Common myeloid progenitor, CD34-positive (primary cell): Measurements from ENCODE around the gene PBLD.

Experiments used
- CTCF ChIA-PET: fragments of 350-600 bp; sonication (Branson Sonifier 250); formaldehyde crosslinking; loops from one replicate; lab custom pipeline; 2021; ENCODE audit warnings: antibody characterized with exemption; lab: Charles Lee
- POLR2A ChIA-PET: fragments of 350-600 bp; sonication (Branson Sonifier 250); formaldehyde crosslinking; loops from one replicate; lab custom pipeline; 2021; ENCODE audit warnings: antibody characterized with exemption; lab: Charles Lee
- DNase-seq, 3 donors: peaks; one replicate each; pipeline versions ENCODE4 v3.0.0 to v3.0.0-alpha.2; 2013
- H3K27ac ChIP-seq, 2 experiments: 1 replicate in 1 of 2; 2 replicates in 1 of 2; pipeline ENCODE4 v1.7.0; 2013; ENCODE audit warnings: inconsistent platforms in 2 of 2, low read length in 2 of 2, mild to moderate bottlenecking in 2 of 2, low read depth in 1 of 2, moderate library complexity in 1 of 2; ENCODE audit not compliant: severe bottlenecking in 2 of 2, insufficient read depth in 1 of 2, poor library complexity in 1 of 2
- H3K27me3 ChIP-seq, 5 experiments: replicated peaks in 2 of 5; 1 replicate in 3 of 5; 2 replicates in 2 of 5; pipeline versions ENCODE4 v1.6.1 to v1.7.0; 2013; ENCODE audit warnings: low read length in 4 of 5, mild to moderate bottlenecking in 2 of 5, moderate library complexity in 2 of 5, inconsistent platforms in 1 of 5; ENCODE audit not compliant: insufficient read depth in 5 of 5, control insufficient read depth in 4 of 5
- H3K36me3 ChIP-seq, 4 experiments: 1 replicate in 2 of 4; 2 replicates in 2 of 4; pipeline versions ENCODE4 v1.6.1 to v1.7.0; 2013; ENCODE audit warnings: low read length in 3 of 4, control low read depth in 1 of 4, mild to moderate bottlenecking in 1 of 4; ENCODE audit not compliant: control insufficient read depth in 4 of 4, insufficient read depth in 4 of 4
- H3K4me1 ChIP-seq, 4 experiments: 1 replicate in 3 of 4; 2 replicates in 1 of 4; pipeline versions ENCODE4 v1.6.1 to v1.7.1; 2013; ENCODE audit warnings: low read length in 3 of 4, mild to moderate bottlenecking in 3 of 4, control low read depth in 1 of 4, inconsistent platforms in 1 of 4, moderate library complexity in 1 of 4; ENCODE audit not compliant: control insufficient read depth in 4 of 4, insufficient read depth in 4 of 4; ENCODE audit errors: control extremely low read depth in 1 of 4
- H3K4me3 ChIP-seq, 7 experiments: 1 replicate in 4 of 7; 2 replicates in 3 of 7; pipeline versions ENCODE4 v1.5.1 to v1.7.0; 2013; ENCODE audit warnings: mild to moderate bottlenecking in 7 of 7, low read length in 6 of 7, moderate library complexity in 6 of 7, inconsistent platforms in 2 of 7, low read depth in 2 of 7, control low read depth in 1 of 7; ENCODE audit not compliant: insufficient read depth in 4 of 7, control insufficient read depth in 1 of 7; ENCODE audit errors: extremely low read depth in 1 of 7
- H3K9me3 ChIP-seq, 5 experiments: 1 replicate in 4 of 5; 2 replicates in 1 of 5; pipeline versions ENCODE4 v1.6.1 to v1.7.1; 2013; ENCODE audit warnings: low read length in 4 of 5, mild to moderate bottlenecking in 2 of 5, inconsistent platforms in 1 of 5, low read depth in 1 of 5, moderate library complexity in 1 of 5; ENCODE audit not compliant: control insufficient read depth in 4 of 5, insufficient read depth in 2 of 5; ENCODE audit errors: control extremely low read depth in 1 of 5
- WGBS: methylation state at CpG from one replicate; pipeline ENCODE4 v1.1.5; 2013; ENCODE audit not compliant: insufficient coverage; 5-methylcytosine and 5-hydroxymethylcytosine counted together

The PBLD gene

GRCh38 chr10:68269562-68270290 is 63.0 kb downstream of the PBLD start:
- Histone ChIP-seq H3K4me1 (no peaks in the 10 kb centered on the region), H3K27me3 (no peaks in the 10 kb centered on the region), H3K4me3 (no peak overlapping the region), H3K36me3 (no peaks in the 10 kb centered on the region), H3K9me3 (peaks cover 0 to 6% (median 4%) of the 10 kb centered on the region in 5 experiments), H3K27ac (no peak overlapping the region)
- ChIA-PET CTCF (no interaction called here), POLR2A (no interaction called here)
- WGBS = no CpG with 5 or more reads among the region's 2 CpGs
- no peak for DNase-seq

GRCh38 chr10:68261132-68261856 is 71.4 kb downstream of the PBLD start:
- CTCF ChIA-PET = no interaction called here
- no peak overlapping the region for H3K4me3 ChIP-seq
- no peaks in the 10 kb centered on the region for H3K36me3 ChIP-seq
- POLR2A ChIA-PET = no interaction called here
- WGBS = 95% methylated on average over 8 of the region's 8 CpGs
- no peaks in the 10 kb centered on the region for H3K4me1 ChIP-seq
- DNase-seq = no peak
- H3K27me3 ChIP-seq = no peaks in the 10 kb centered on the region
- H3K27ac ChIP-seq = no peak overlapping the region
- H3K9me3 ChIP-seq = peaks cover 0 to 6% (median 4%) of the 10 kb centered on the region in 5 experiments

- Histone ChIP-seq H3K27me3 (no peaks in the 10 kb centered on the region), H3K9me3 (no peaks in the 10 kb centered on the region), H3K4me3 (no peak overlapping the region), H3K36me3 (no peaks in the 10 kb centered on the region), H3K27ac (no peak overlapping the region), H3K4me1 (peaks cover 0 to 2% (median 0%) of the 10 kb centered on the region in 4 experiments)
- DNase-seq = no peak
- ChIA-PET CTCF (no interaction called here), POLR2A (no interaction called here)
- no CpG with 5 or more reads among the region's 1 CpG for WGBS
These were observed 79.4 kb downstream of the PBLD start for GRCh38 chr10:68253346-68253745.

GRCh38 chr10:68251625-68252495 is 80.9 kb downstream of the PBLD start:
- Histone ChIP-seq H3K36me3 (no peaks in the 10 kb centered on the region), H3K27ac (no peak overlapping the region), H3K27me3 (no peaks in the 10 kb centered on the region), H3K4me3 (no peak overlapping the region), H3K9me3 (no peaks in the 10 kb centered on the region), H3K4me1 (peaks cover 0 to 2% (median 0%) of the 10 kb centered on the region in 4 experiments)
- ChIA-PET CTCF (no interaction called here), POLR2A (no interaction called here)
- WGBS = 50% methylated on average over 3 of the region's 5 CpGs
- peak in 1 of 3 donors; percentile 9 for DNase-seq

GRCh38 chr10:68251151-68251550 is 81.6 kb downstream of the PBLD start:
- Histone ChIP-seq H3K27me3 (no peaks in the 10 kb centered on the region), H3K36me3 (no peaks in the 10 kb centered on the region), H3K27ac (no peak overlapping the region), H3K9me3 (no peaks in the 10 kb centered on the region), H3K4me3 (no peak overlapping the region), H3K4me1 (peaks cover 0 to 2% (median 0%) of the 10 kb centered on the region in 4 experiments)
- ChIA-PET CTCF (no interaction called here), POLR2A (no interaction called here)
- DNase-seq = no peak
- 100% methylated on average over 7 of the region's 7 CpGs for WGBS

GRCh38 chr10:68249297-68249696 is 83.4 kb downstream of the PBLD start:
- CTCF ChIA-PET = no interaction called here

More at GRCh38 chr10:68249297-68249696, 83.4 kb downstream of the PBLD start:
- no peak overlapping the region for H3K27ac ChIP-seq
- H3K4me1 ChIP-seq = peaks cover 0 to 2% (median 0%) of the 10 kb centered on the region in 4 experiments
- H3K9me3 ChIP-seq = no peaks in the 10 kb centered on the region
- DNase-seq = no peak
- 100% methylated on average over 4 of the region's 4 CpGs for WGBS
- no peaks in the 10 kb centered on the region for H3K27me3 ChIP-seq
- H3K4me3 ChIP-seq = no peak overlapping the region
- no peaks in the 10 kb centered on the region for H3K36me3 ChIP-seq
- POLR2A ChIA-PET = no interaction called here
